Cardiac muscle cell (in vitro differentiated cells and primary cell): ENCODE data around the gene HMGCL. TPM values are rescaled to one million over a fixed set of nuclear protein-coding genes. Genes with fewer than 3 reads are reported as not detected.

Experiments
- DNase-seq, 2 donors: peaks; one replicate each; pipeline versions ENCODE4 v3.0.0 to v3.0.0-alpha.2; 2010 to 2017; ENCODE audit warnings: low read depth in 1 of 2, low spot score in 1 of 2
- H3K27ac ChIP-seq: fragments of 200-600 bp; sonication (generic); 2 replicates; pipeline ENCODE4 v1.5.1; 2016
- H3K27me3 ChIP-seq: fragments of 200-600 bp; sonication (generic); 2 replicates; pipeline ENCODE4 v1.6.0; 2016; ENCODE audit warnings: control low read depth
- H3K36me3 ChIP-seq: fragments of 200-600 bp; sonication (generic); 2 replicates; pipeline ENCODE4 v1.5.1; 2016; ENCODE audit warnings: control low read depth
- H3K4me1 ChIP-seq: fragments of 200-600 bp; sonication (generic); 2 replicates; pipeline ENCODE4 v1.8.1; 2017; ENCODE audit warnings: low read depth, mild to moderate bottlenecking, mixed run types
- H3K4me3 ChIP-seq: fragments of 200-600 bp; sonication (generic); 2 replicates; pipeline ENCODE4 v1.5.1; 2016; ENCODE audit warnings: mild to moderate bottlenecking
- H3K9me3 ChIP-seq: fragments of 200-600 bp; sonication (generic); 2 replicates; pipeline ENCODE4 v1.5.1; 2017; ENCODE audit warnings: low read depth, mild to moderate bottlenecking, control low read depth
- polyA plus RNA-seq: library from polyadenylated mRNA; unstranded; fragments of >200 nt; fragmentation: Nextera tagmentation; extraction: Ambion mirVana; gene quantifications from 2 replicates; pipeline ENCODE4 v1.2.1, GENCODE V29; 2016
- total RNA-seq: library from RNA; depleted of rRNA; stranded (reverse); fragments of >200 nt; gene quantifications from 2 replicates; pipeline ENCODE4 v1.2.3, GENCODE V29; 2016
- TF ChIP-seq, protein P1 (sequence below): IDR thresholded peaks from 2 replicates; pipeline ENCODE4 v1.5.1; 2012; ENCODE audit warnings: low read depth, mild to moderate bottlenecking, low read length

The HMGCL gene
- total and polyA plus RNA-seq, 2 experiments from 2014 or later: 45.3 to 68.8 TPM

GRCh38 chr1:23800400-23801337 is 24.6 kb downstream of the HMGCL start, which contains the start of gene GALE:
Gene GALE (minus strand): TSS chr1:23800754. CDS start chr1:23799007, 1,747 bp downstream.
- H3K27ac ChIP-seq: peak within 1 kb of the TSS; percentile 78

DNA sequence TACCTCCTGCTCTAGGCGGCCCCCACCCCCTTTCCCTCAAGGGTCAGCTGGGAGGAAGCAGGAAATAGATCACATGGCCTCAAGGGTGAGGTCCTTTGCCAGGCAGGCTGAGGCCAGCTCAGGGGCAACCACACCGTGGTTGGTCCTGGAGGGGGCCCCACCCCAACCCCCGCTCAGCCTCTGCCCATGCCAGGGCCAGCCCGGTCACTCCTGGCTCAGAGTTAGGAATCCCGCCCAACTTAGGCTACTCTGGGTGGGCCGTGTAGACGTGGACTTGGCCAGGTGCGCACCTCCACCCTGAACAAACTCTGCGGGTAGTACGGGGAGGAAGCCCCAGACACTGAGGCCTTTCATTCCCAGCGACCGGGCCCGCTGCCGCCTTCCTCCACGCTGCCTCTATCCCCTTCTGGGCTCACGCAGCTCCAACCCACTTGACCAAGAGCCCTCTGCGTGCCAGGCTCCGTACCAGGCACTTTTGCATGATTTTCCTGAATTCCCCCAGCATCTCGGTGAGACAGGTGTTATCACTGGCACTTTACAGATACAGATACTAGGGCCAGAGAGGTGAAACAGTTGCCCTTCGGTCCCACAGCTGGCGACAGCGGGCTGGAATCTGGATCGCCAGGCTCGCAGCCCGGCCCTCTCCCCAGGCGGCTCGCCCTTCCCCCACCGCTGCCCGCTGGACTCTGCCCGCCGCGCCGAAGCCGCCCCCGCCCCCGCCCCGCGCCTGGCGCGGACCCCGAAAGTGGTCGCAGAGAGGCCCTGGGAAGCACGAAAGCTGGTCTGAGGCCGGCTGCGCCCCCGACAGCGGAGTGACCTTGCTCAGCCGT is 25.4 kb downstream of the HMGCL start:
- H3K4me1 ChIP-seq: peaks cover 4% of the 10 kb centered on the region
- H3K4me3 ChIP-seq: peak overlapping the region; percentile 58
- no peaks in the 10 kb centered on the region for H3K36me3 ChIP-seq
- H3K27me3 ChIP-seq: no peaks in the 10 kb centered on the region
- peak; percentile 63 to 71 for DNase-seq
- TF ChIP-seq, protein P1, sequence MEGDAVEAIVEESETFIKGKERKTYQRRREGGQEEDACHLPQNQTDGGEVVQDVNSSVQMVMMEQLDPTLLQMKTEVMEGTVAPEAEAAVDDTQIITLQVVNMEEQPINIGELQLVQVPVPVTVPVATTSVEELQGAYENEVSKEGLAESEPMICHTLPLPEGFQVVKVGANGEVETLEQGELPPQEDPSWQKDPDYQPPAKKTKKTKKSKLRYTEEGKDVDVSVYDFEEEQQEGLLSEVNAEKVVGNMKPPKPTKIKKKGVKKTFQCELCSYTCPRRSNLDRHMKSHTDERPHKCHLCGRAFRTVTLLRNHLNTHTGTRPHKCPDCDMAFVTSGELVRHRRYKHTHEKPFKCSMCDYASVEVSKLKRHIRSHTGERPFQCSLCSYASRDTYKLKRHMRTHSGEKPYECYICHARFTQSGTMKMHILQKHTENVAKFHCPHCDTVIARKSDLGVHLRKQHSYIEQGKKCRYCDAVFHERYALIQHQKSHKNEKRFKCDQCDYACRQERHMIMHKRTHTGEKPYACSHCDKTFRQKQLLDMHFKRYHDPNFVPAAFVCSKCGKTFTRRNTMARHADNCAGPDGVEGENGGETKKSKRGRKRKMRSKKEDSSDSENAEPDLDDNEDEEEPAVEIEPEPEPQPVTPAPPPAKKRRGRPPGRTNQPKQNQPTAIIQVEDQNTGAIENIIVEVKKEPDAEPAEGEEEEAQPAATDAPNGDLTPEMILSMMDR: no peak
- H3K27ac ChIP-seq: peak overlapping the region; percentile 78
- no peaks in the 10 kb centered on the region for H3K9me3 ChIP-seq

More at GRCh38 chr1:23800400-23801337, 24.6 kb downstream of the HMGCL start, which contains the start of gene GALE:
- peak; percentile 94 to 97 for DNase-seq
- Histone ChIP-seq H3K36me3 (no peaks in the 10 kb centered on the region), H3K4me3 (peak within 1 kb of the TSS; percentile 58), H3K27me3 (no peaks in the 10 kb centered on the region), H3K9me3 (no peaks in the 10 kb centered on the region), H3K4me1 (peaks cover 4% of the 10 kb centered on the region)
- TF ChIP-seq, protein P1: no peak

DNA sequence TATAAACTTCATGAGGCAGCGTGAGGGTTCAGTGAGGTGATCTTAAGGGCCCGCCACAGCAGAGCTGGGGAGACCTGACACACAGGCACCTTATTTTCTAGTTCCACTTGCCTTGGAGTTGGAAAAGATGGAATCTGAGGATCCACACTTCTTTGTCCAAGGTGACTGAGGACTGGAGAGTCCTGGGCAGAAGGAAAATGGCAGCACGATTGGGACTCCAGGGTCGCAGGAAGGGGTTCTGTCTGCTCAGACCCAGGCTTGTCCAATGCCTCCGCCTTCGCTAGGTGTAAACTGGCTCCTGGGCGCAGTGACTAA is 26.0 kb downstream of the HMGCL start:
- H3K27me3 ChIP-seq: no peaks in the 10 kb centered on the region
- H3K4me3 ChIP-seq: no peak overlapping the region
- H3K4me1 ChIP-seq: peaks cover 4% of the 10 kb centered on the region
- peak overlapping the region; percentile 1 for H3K27ac ChIP-seq
- TF ChIP-seq, protein P1: no peak
- H3K9me3 ChIP-seq: no peaks in the 10 kb centered on the region
- DNase-seq: no peak
- no peaks in the 10 kb centered on the region for H3K36me3 ChIP-seq

DNA sequence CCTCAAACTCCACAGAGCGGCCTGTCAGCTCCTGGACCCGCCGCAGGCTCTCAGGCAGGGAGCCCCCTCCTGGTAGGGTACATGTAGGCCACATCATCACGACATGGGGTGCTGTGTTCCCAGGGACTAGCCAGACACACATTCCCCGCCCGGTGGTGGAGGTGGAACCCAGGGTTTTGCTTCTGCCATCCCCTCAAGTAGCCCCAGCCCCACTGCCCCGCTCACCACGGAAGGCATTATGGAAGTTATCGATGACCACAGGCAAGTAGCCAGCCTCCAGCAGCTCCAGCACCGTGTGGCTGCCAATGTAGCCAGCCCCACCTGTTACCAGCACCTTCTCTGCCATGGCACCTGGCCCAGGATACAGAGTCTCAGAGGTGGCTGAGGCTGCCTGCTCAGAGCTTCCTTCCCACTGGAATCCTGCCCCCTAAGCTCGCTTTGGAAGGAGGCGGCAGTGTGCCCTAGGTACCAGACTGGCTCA is 26.5 kb downstream of the HMGCL start:
- H3K27ac ChIP-seq: peak overlapping the region; percentile 1
- H3K27me3 ChIP-seq: no peaks in the 10 kb centered on the region
- H3K4me3 ChIP-seq: no peak overlapping the region
- no peaks in the 10 kb centered on the region for H3K36me3 ChIP-seq
- DNase-seq: no peak
- TF ChIP-seq, protein P1: peak; percentile 8
- no peaks in the 10 kb centered on the region for H3K9me3 ChIP-seq
- peaks cover 4% of the 10 kb centered on the region for H3K4me1 ChIP-seq
